Measurements from ENCODE around the gene LRP3.
"Not testable (repeated sequence)": the region's sequence is repeated elsewhere in the genome, so short reads cannot be mapped to it uniquely, and the experiment has no call there.

LRP3 gene

GRCh38 chr19:33220115-33220514, 26.0 kb downstream of the LRP3 start:
- DNase-seq = no peak

DNA sequence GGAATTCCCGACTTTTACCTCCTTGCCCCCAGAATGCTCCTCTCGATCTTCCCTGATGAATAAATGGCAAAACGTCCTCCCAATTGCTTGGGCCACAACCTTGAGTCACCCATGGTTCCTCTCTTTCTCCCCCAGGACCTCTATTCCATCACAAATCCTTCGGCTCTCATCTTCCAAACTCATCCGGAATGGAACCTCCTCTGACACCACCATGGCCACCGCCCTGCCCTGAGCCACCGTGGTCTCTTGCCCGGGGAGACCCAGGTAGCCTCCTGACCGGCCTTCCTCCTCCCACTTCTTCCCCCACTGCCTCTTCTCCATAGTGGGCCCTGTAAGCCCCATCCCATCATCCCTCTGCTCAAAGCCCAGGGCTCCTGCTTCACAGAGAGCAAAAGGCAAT, 26.6 kb downstream of the LRP3 start:
- no peak for DNase-seq

- DNase-seq = no peak
Measured at GRCh38 chr19:33221638-33222037, 27.5 kb downstream of the LRP3 start.

GRCh38 chr19:33222255-33222654, 28.1 kb downstream of the LRP3 start:
- DNase-seq = not testable (repeated sequence)

DNA sequence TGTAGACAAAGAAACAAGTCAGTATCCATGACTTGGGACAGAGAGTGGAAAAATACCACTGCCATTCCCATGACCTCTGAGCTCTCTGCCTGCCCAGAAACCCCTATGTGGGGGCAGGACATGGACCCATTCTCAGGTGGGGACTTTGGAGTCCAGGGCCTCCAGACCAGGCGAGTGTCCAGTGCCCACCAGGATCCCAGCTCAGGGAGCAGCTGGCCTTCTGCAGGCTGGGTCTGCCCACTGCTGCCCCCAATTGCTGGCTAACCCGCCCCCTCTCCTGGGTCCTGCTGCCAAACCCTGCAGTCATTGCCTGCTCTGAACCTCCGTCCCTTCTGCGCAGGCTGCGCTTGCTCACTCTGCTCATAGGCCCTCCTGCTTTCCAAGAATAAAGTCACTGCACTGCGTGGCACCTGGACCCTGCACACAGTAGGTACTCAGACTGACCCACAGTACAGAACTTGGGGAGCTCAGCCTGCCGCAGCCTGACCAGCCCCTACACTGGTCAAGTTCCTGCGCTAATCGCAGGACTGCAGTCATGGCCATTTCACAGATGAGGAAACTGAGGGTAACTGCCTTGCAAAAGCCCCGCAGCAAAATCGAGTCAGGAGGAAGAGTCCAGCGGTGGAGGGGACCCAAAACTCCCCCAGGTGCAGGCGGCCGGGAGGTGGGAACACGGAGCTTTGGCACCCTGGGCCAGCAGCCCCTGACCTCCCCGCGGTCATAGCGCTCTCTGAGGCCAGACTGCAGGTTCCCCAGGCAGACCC, 30.7 kb downstream of the LRP3 start:
- DNase-seq = no peak

DNA sequence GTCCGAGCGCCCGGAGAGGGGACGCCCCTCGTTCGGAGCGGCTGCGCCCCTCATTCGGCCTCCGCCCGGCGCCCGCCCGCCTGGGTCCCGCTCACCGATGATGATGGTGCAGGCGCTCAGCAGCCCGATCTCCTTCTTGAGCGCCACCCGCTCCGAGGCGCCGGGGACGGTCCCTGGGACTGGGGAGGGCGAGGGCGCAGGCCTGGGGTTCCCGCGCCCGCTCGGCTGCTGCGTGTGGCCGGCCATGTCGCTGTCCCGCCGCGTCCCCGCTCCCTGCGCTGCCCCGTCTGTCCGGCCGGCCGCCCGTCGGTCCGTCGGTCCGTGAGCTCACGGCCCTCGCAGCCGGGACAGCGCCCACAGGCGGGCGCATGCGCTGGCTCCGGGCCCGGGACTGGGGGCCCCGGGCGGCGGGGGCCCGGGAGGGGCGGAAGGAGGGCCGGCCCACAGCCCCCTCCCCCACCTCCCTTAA, 31.4 kb downstream of the LRP3 start, which contains the start of gene SLC7A10:
Gene SLC7A10, minus strand, starts transcription at position 393 of the 469 bp plus-strand sequence. Its CDS starts 147 bp downstream, at position 246.
- DNase-seq = no peak

GRCh38 chr19:33226550-33227241, 32.6 kb downstream of the LRP3 start:
- no peak for DNase-seq

DNA sequence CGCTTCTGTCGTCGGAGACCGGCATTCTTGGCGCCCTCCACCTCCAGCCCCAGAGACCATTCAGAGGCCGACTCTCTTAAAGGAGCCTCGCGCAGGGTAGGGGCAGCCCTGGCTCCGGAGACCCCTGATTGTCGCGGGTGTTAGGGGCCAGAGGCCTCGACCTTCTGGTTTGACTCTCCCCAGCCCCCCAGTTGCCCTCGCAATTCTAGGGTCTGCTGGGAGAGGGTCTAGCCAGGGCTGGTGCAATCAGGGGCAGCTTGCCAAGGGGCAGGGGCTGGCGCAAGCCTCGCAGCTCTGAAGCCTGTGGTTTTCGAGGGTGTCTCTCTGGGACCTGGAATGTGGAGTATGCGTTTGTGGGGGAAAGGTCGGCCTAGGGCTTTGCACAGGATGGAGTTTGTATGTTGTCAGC, 33.1 kb downstream of the LRP3 start:
- no peak for DNase-seq

DNA sequence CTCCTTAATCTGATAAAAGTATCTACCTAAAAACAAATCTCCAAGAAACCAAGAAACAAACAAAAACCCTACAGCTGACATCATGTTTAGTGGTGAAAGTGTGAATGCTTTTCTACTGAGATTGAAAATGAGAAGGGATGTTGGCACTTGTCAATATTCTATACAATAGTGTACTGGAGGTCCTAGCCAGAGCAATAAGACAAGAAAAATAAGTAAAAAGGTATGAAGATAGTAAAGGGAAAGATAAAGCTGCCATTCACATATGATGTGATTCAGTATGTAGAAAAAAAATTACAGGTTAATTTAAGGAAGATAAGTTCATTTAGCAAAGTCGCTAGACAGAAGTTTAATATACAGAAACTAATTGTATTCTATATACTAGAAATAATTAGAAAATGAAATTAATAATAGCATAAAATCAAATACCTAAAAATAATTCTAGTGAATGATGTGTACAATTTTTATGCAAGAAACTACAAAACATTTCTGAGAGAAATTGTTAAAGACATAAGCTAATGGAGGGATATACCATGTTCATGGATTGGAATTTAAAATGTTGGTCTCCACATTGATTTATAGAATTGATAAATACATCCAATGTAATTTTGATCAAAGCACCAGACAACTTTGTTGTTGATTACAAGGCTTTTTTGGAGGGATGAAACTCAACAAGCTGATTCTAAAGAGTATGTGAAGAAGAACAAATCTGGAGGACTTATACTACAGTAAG, 33.9 kb downstream of the LRP3 start:
- DNase-seq = no peak

- DNase-seq = no peak
Measured at GRCh38 chr19:33229962-33230361, 35.8 kb downstream of the LRP3 start.

DNA sequence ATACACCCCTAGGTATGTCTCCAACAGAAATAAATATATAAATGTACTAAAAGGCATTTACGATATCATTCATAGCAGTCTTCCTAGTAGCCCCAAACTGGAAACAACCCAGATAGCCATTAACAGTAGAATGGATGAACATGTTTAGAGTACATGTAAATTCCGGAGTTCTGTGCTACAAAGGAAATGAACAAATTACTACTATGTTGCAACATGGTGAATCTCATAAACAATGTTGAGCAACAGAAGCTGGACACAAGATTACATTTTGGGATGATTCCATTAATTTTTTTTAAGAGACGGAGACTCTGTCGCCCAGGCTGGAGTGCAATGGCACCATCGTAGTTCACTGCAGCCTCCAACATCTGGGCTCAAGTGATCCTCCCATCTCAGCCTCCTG, 37.4 kb downstream of the LRP3 start:
- DNase-seq = no peak

- no peak for DNase-seq
Measured at GRCh38 chr19:33232656-33233055, 38.5 kb downstream of the LRP3 start.

- DNase-seq = no peak
Measured at GRCh38 chr19:33233056-33233873, 39.1 kb downstream of the LRP3 start.

- no peak for DNase-seq
Measured at GRCh38 chr19:33234092-33234491, 40.0 kb downstream of the LRP3 start.

- no peak for DNase-seq
Measured at GRCh38 chr19:33234736-33235135, 40.6 kb downstream of the LRP3 start.

- DNase-seq = peak; percentile 58 to 80
Measured at GRCh38 chr19:33235269-33235995, 41.3 kb downstream of the LRP3 start.

GRCh38 chr19:33235996-33236350, 41.8 kb downstream of the LRP3 start:
- no peak for DNase-seq

DNA sequence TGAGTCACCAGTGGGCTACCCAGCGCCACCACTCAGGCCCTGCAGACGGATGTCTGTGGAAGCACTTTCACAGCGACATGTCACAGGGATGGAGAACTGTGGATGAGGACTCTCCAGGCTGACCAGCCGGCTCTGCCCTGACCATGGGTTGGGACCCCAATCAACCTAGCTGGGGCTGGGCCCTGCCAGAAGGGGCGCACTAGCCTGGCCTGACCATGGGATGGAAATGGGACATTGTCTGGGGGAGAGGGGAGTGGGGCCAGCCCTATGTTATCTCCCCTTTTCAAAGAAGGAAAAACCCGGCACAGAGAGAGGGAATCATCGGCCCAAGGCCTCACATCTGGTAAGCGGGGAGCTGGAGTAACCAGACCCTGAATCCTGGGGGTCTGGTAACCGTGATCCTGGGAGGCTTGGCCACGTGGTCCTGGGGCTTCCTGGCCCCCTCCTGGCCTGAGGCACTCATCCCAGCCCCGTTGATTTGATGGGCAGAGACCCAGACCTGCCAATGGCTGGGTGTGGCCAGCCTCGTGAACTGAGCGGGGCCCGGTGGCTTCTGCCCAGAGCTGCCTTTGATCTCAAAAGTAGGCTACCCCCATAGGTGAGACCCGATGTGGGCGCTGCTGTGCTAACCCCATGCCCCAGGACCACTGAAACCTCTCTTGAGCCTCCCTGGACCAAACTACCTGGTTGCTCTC, 42.7 kb downstream of the LRP3 start:
- no peak for DNase-seq

GRCh38 chr19:33238481-33239149, 44.5 kb downstream of the LRP3 start:
- no peak for DNase-seq

GRCh38 chr19:33239223-33239975, 45.3 kb downstream of the LRP3 start:
- DNase-seq = no peak

All from stimulated activated CD4-positive, alpha-beta T cell treated with anti-CD3 and anti-CD28 coated beads, Interleukin-4, amount 100 ng/mL, for 4 hours (primary cell).